Fibroblast of mammary gland (primary cell): ENCODE results near the gene TMEM81.
A peak's percentile ranks its signal among the peaks of the same experiment; 100 is the strongest.

Experiments used
- DNase-seq: peaks from one replicate; pipeline ENCODE4 v3.0.0-alpha.2; 2010; ENCODE audit warnings: low read depth
- H3K4me3 ChIP-seq: 2 replicates; pipeline ENCODE4 v1.5.1; 2011; ENCODE audit warnings: low read depth, mild to moderate bottlenecking, low read length, moderate library complexity; ENCODE audit not compliant: control insufficient read depth
- TF ChIP-seq, protein P1 (sequence below): conservative IDR thresholded peaks from 2 replicates; pipeline ENCODE4 v1.5.1; 2011; ENCODE audit warnings: low read depth, low read length, inconsistent platforms; ENCODE audit not compliant: control insufficient read depth, insufficient read depth

The TMEM81 gene

DNA sequence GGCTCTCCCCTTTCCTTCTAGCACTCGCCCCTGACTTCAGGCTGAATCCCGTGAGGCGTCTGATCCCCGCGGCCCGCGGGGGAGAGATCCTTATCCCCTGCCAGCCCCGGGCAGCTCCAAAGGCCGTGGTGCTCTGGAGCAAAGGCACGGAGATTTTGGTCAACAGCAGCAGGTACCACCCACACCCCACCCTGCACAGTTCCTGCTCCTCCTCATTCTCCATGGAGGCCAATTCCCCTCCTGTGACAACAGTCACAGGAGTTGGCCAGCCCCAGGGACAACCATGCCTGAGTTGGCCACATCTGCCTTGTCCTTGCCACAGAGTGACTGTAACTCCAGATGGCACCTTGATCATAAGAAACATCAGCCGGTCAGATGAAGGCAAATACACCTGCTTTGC lies 20.0 kb downstream of the TMEM81 start:
- TF ChIP-seq, protein P1, sequence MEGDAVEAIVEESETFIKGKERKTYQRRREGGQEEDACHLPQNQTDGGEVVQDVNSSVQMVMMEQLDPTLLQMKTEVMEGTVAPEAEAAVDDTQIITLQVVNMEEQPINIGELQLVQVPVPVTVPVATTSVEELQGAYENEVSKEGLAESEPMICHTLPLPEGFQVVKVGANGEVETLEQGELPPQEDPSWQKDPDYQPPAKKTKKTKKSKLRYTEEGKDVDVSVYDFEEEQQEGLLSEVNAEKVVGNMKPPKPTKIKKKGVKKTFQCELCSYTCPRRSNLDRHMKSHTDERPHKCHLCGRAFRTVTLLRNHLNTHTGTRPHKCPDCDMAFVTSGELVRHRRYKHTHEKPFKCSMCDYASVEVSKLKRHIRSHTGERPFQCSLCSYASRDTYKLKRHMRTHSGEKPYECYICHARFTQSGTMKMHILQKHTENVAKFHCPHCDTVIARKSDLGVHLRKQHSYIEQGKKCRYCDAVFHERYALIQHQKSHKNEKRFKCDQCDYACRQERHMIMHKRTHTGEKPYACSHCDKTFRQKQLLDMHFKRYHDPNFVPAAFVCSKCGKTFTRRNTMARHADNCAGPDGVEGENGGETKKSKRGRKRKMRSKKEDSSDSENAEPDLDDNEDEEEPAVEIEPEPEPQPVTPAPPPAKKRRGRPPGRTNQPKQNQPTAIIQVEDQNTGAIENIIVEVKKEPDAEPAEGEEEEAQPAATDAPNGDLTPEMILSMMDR = no peak
- no peak overlapping the region for H3K4me3 ChIP-seq
- no peak for DNase-seq

DNA sequence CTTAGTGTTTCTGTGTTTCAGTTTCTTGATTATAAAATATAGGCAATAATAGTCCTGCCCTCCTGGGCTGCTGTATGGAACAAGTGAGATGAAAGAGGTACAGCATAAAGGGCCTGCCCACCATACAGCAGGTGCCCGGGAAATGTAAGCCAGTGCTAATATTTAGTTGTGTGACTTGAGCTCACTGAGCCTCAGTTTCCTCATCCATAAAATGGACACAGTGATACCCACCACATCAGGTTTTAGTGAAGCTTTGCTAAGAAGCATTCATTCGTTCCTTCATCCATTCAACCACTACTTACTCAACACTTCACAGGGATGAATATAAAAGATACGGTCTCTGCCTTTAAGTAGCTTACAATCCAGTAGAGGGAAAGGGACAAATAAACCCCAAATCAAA lies 21.4 kb downstream of the TMEM81 start:
- no peak overlapping the region for H3K4me3 ChIP-seq
- DNase-seq = no peak
- TF ChIP-seq, protein P1 = no peak

DNA sequence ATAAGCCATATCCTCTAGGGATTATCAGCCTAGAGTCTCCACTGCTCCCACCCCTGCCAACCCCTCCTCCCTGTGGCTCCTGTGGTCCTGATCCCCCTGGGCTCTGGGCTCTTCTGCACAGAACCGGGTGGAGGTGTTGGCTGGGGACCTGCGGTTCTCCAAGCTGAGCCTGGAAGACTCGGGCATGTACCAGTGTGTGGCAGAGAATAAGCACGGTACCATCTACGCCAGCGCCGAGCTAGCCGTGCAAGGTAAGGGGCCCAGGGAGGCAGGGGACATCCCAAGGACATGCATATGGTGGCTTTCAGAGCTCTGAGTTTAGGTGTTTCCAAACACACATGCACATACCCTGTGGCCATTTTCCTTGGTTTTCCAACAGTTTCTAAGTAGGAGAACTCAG lies 21.9 kb downstream of the TMEM81 start:
- H3K4me3 ChIP-seq = no peak overlapping the region
- TF ChIP-seq, protein P1 = no peak
- no peak for DNase-seq

DNA sequence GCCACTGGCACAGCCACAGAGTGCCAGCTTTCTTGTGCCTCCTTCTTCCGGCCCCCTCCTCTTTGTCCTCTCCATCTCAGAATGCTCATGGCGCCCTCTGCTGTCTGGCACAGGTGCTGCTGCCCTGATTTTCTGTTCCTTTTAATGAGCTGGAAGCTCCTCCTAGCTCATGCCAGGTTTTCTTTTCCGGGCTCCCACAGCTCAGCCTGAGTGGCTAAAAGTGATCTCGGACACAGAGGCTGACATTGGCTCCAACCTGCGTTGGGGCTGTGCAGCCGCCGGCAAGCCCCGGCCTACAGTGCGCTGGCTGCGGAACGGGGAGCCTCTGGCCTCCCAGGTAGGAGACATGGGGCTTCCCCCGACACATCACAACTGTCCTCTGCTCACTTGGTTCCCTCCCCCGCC lies 22.6 kb downstream of the TMEM81 start:
- TF ChIP-seq, protein P1 = peak; percentile 90
- peak; percentile 53 for DNase-seq
- no peak overlapping the region for H3K4me3 ChIP-seq

DNA sequence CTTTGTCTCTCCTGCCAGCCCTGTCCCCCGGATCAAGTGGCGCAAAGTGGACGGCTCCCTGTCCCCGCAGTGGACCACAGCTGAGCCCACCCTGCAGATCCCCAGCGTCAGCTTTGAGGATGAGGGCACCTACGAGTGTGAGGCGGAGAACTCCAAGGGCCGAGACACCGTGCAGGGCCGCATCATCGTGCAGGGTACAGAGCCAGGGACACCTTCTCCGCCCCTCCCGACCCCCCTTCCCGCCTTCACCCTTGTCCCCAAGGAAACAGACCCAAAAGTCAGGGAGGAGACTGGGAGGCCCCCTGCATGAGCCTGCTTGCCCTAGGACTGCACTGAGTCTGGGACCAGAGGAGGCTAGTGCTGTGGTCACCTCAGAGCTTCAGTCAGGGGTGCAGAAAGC lies 23.0 kb downstream of the TMEM81 start:
- TF ChIP-seq, protein P1 = no peak
- no peak overlapping the region for H3K4me3 ChIP-seq
- no peak for DNase-seq

DNA sequence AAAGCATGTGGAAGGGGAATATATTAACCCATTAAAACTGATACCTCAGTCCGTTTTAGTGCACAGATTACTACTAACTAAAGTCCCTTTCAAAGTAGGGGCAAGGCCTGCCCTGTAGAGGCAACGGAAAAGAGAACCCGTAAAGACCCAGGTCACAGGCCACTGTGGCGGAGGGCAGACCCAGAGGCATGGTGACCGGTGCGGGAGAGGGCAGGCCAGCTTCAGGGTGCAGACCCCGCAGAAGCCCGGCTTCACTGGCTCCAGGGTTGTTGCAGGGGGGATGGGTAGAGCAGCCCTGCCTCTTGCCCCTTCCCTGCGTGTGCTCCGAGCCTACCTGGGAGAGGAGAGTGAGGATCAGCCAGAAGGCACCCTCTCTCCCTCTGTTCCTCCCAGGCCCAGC lies 23.5 kb downstream of the TMEM81 start:
- TF ChIP-seq, protein P1 = no peak
- DNase-seq = no peak
- no peak overlapping the region for H3K4me3 ChIP-seq

DNA sequence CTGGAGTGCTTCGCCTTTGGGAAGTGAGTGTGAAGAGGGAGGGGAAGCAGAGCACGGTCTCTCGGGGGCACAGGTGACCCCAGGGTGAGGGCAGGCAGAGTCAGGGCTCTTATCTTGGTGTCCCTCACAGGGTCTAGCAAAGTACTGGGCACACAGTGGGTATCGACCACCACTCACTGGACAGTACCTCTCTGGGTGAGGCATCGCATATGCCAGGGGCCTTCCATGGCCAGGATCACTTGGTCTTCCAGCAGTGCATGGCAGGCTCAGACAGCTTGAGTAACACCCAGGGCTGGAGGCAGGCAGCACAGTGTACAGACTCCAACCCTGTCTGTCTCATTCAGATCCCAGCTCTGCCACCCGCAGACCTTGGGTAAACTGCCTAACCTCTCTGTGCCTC lies 24.6 kb downstream of the TMEM81 start:
- H3K4me3 ChIP-seq = no peak overlapping the region
- TF ChIP-seq, protein P1 = no peak
- no peak for DNase-seq
